Endodermal cell (in vitro differentiated cells): ENCODE results near the gene VMP1. TPM values are rescaled to one million over a fixed set of nuclear protein-coding genes. Genes with fewer than 3 reads are reported as not detected.

ENCODE experiments used
- DNase-seq: peaks from one replicate; pipeline ENCODE4 v3.0.0-alpha.2; 2017
- H3K27ac ChIP-seq: 2 replicates; pipeline ENCODE4 v1.5.1; 2013; ENCODE audit warnings: mild to moderate bottlenecking, low read depth, low read length, moderate library complexity
- H3K27me3 ChIP-seq: 2 replicates; pipeline ENCODE4 v1.6.1; 2013; ENCODE audit warnings: mild to moderate bottlenecking, low read length, moderate library complexity; ENCODE audit not compliant: insufficient read depth, control insufficient read depth, poor library complexity, severe bottlenecking
- H3K36me3 ChIP-seq: 2 replicates; pipeline ENCODE4 v1.7.0; 2013; ENCODE audit warnings: mild to moderate bottlenecking, low read length, moderate library complexity; ENCODE audit not compliant: control insufficient read depth, insufficient read depth
- H3K4me1 ChIP-seq: one replicate; pipeline ENCODE4 v1.7.0; 2013; ENCODE audit warnings: low read length; ENCODE audit not compliant: control insufficient read depth, insufficient read depth
- H3K4me3 ChIP-seq: 2 replicates; pipeline ENCODE4 v1.5.1; 2013; ENCODE audit warnings: mild to moderate bottlenecking, low read length, moderate library complexity
- H3K9ac ChIP-seq: 2 replicates; pipeline ENCODE4 v1.6.1; 2013; ENCODE audit warnings: mild to moderate bottlenecking, low read length, moderate library complexity; ENCODE audit not compliant: poor library complexity, severe bottlenecking; ENCODE audit errors: extremely low read depth
- H3K9me3 ChIP-seq: 2 replicates; pipeline ENCODE4 v1.6.1; 2013; ENCODE audit warnings: mild to moderate bottlenecking, low read length, moderate library complexity; ENCODE audit not compliant: control insufficient read depth
- H3K27ac Mint-ChIP-seq: 2 replicates; pipeline ENCODE4 v1.8.0; 2020; ENCODE audit warnings: mixed read lengths
- H3K27me3 Mint-ChIP-seq: 2 replicates; pipeline ENCODE4 v1.8.0; 2021; ENCODE audit warnings: mild to moderate bottlenecking, mixed read lengths; ENCODE audit not compliant: insufficient read depth
- H3K36me3 Mint-ChIP-seq: 2 replicates; pipeline ENCODE4 v1.8.0; 2020; ENCODE audit warnings: low read depth, mixed read lengths
- H3K4me1 Mint-ChIP-seq: 2 replicates; pipeline ENCODE4 v1.8.0; 2020; ENCODE audit warnings: mixed read lengths
- H3K4me3 Mint-ChIP-seq: 2 replicates; pipeline ENCODE4 v1.8.0; 2020; ENCODE audit warnings: mild to moderate bottlenecking, moderate library complexity, mixed read lengths
- H3K9me3 Mint-ChIP-seq: 2 replicates; pipeline ENCODE4 v1.8.0; 2020; ENCODE audit warnings: mild to moderate bottlenecking, mixed read lengths
- CTCF ChIP-seq: fragments of 200-600 bp; sonication (generic); conservative IDR thresholded peaks from 2 replicates; pipeline ENCODE4 v1.5.0; 2021; ENCODE audit warnings: antibody characterized with exemption, mild to moderate bottlenecking
- WGBS, 2 experiments: methylation state at CpG; one replicate each; pipeline versions ENCODE4 v1.1.5 to v1.1.7; 2013; ENCODE audit warnings: missing lambda C conversion rate in 2 of 2, mixed read lengths in 1 of 2; ENCODE audit not compliant: insufficient coverage in 1 of 2, insufficient read length in 1 of 2; 5-methylcytosine and 5-hydroxymethylcytosine counted together
- total RNA-seq, 2 donors: library from RNA; stranded (reverse); fragmentation: NEBNext Ultra II Directional in 1 of 2; extraction: Animal tissue kit (Norgen Biotek cat#: 25700) in 1 of 2; gene quantifications; 2 replicates in 1 of 2; 3 replicates in 1 of 2; pipeline ENCODE4 v1.2.1, GENCODE V29; 2021

Gene VMP1
- total RNA-seq, 2 donors from 2014 or later: 67.9 to 69.9 TPM

GRCh38 chr17:59798111-59798510, 90.7 kb downstream of the VMP1 start:
- WGBS, 2 experiments: 94% methylated on average over 4 of the region's 4 CpGs
- Histone ChIP-seq H3K4me3 (no peak overlapping the region), H3K9ac (no peak overlapping the region), H3K36me3 (no peaks in the 10 kb centered on the region), H3K9me3 (no peaks in the 10 kb centered on the region), H3K27me3 (no peaks in the 10 kb centered on the region), H3K4me1 (no peaks in the 10 kb centered on the region), H3K27ac (no peak overlapping the region)
- Mint-ChIP-seq H3K4me1 (no peaks in the 10 kb centered on the region), H3K36me3 (peaks cover 10% of the 10 kb centered on the region), H3K27me3 (no peaks in the 10 kb centered on the region), H3K4me3 (no peak overlapping the region), H3K27ac (no peak overlapping the region), H3K9me3 (no peaks in the 10 kb centered on the region)
- TF ChIP-seq CTCF: no peak
- DNase-seq: no peak

- no peak for DNase-seq
- no peaks in the 10 kb centered on the region for H3K27me3 Mint-ChIP-seq
- H3K4me1 Mint-ChIP-seq: no peaks in the 10 kb centered on the region
- H3K36me3 Mint-ChIP-seq: peaks cover 6% of the 10 kb centered on the region
- H3K4me3 Mint-ChIP-seq: no peak overlapping the region
- no peaks in the 10 kb centered on the region for H3K9me3 ChIP-seq
- no peaks in the 10 kb centered on the region for H3K4me1 ChIP-seq
- no peak overlapping the region for H3K27ac ChIP-seq
- no peak overlapping the region for H3K27ac Mint-ChIP-seq
- no peaks in the 10 kb centered on the region for H3K9me3 Mint-ChIP-seq
- no peak overlapping the region for H3K9ac ChIP-seq
- no peaks in the 10 kb centered on the region for H3K27me3 ChIP-seq
- no peak overlapping the region for H3K4me3 ChIP-seq
- no peaks in the 10 kb centered on the region for H3K36me3 ChIP-seq
- no peak for TF ChIP-seq CTCF
- WGBS, 2 experiments: 82 to 96% methylated on average over 4 to 6 of the region's 6 CpGs
Measured at GRCh38 chr17:59800530-59800942, 93.1 kb downstream of the VMP1 start.

GRCh38 chr17:59802160-59802559, 94.7 kb downstream of the VMP1 start:
- Histone ChIP-seq H3K27me3 (no peaks in the 10 kb centered on the region), H3K9ac (no peak overlapping the region), H3K9me3 (no peaks in the 10 kb centered on the region), H3K27ac (no peak overlapping the region), H3K4me1 (no peaks in the 10 kb centered on the region), H3K36me3 (no peaks in the 10 kb centered on the region), H3K4me3 (no peak overlapping the region)
- Mint-ChIP-seq H3K27me3 (no peaks in the 10 kb centered on the region), H3K4me3 (no peak overlapping the region), H3K36me3 (peaks cover 2% of the 10 kb centered on the region), H3K4me1 (no peaks in the 10 kb centered on the region), H3K27ac (no peak overlapping the region), H3K9me3 (no peaks in the 10 kb centered on the region)
- 98 to 100% methylated on average over 2 to 3 of the region's 5 CpGs for WGBS, 2 experiments
- no peak for TF ChIP-seq CTCF
- DNase-seq: no peak
